SK-N-SH treated with all-trans-retinoic acid at 6 μM for 48 hours (cell line): Measurements from ENCODE around the gene SYT7.

Experiments
- ATAC-seq: fragments of 200-7000 bp; cut with Tn5 transposase; 3 replicates; pipeline ENCODE4 v1.9.1; 2020; ENCODE audit warnings: mild to moderate bottlenecking, moderate library complexity
- ARNTL ChIP-seq: fragments of 450-650 bp; formaldehyde crosslinking; IDR thresholded peaks from 2 replicates; pipeline ENCODE4 v1.5.0; 2020; ENCODE audit warnings: low read depth, mild to moderate bottlenecking, moderate library complexity, borderline replicate concordance
- BACH2 ChIP-seq: fragments of 250-450 bp; sonication (Bioruptor Pico); IDR thresholded peaks from 2 replicates; pipeline ENCODE4 v1.9.0; 2021; ENCODE audit warnings: mild to moderate bottlenecking, borderline replicate concordance
- CREB5 ChIP-seq: fragments of 250-450 bp; sonication (Bioruptor Pico); IDR thresholded peaks from 2 replicates; pipeline ENCODE4 v1.5.1; 2020; ENCODE audit warnings: low read depth, mild to moderate bottlenecking, moderate library complexity
- CSRNP3 ChIP-seq: fragments of 250-450 bp; sonication (Bioruptor Pico); IDR thresholded peaks from 2 replicates; pipeline ENCODE4 v1.5.1; 2021; ENCODE audit warnings: mild to moderate bottlenecking, moderate library complexity
- ESRRG ChIP-seq: fragments of 250-450 bp; sonication (Bioruptor Pico); IDR thresholded peaks from 2 replicates; pipeline ENCODE4 v1.6.1; 2021; ENCODE audit warnings: mild to moderate bottlenecking
- OSR1 ChIP-seq: fragments of 250-450 bp; sonication (Bioruptor Pico); IDR thresholded peaks from 2 replicates; pipeline ENCODE4 v1.8.0; 2022; ENCODE audit warnings: moderate library complexity, mild to moderate bottlenecking, inconsistent platforms
- PATZ1 ChIP-seq: fragments of 250-450 bp; sonication (Bioruptor Pico); IDR thresholded peaks from 2 replicates; pipeline ENCODE4 v1.8.0; 2020; ENCODE audit warnings: mild to moderate bottlenecking, moderate library complexity, borderline replicate concordance
- POU6F1 ChIP-seq: fragments of 250-450 bp; sonication (Bioruptor Pico); IDR thresholded peaks from 2 replicates; pipeline ENCODE4 v1.8.0; 2021; ENCODE audit warnings: low read depth, mild to moderate bottlenecking, moderate library complexity, borderline replicate concordance
- RARB ChIP-seq: fragments of 250-450 bp; sonication (Bioruptor Pico); IDR thresholded peaks from 2 replicates; pipeline ENCODE4 v1.8.0; 2021; ENCODE audit warnings: mild to moderate bottlenecking, moderate library complexity
- SNAI2 ChIP-seq: fragments of 250-450 bp; sonication (Bioruptor Pico); IDR thresholded peaks from 2 replicates; pipeline ENCODE4 v1.5.0; 2020; ENCODE audit warnings: mild to moderate bottlenecking, moderate library complexity
- TOX ChIP-seq: fragments of 250-450 bp; sonication (Bioruptor Pico); IDR thresholded peaks from 2 replicates; pipeline ENCODE4 v1.8.0; 2021; ENCODE audit warnings: mild to moderate bottlenecking, moderate library complexity, borderline replicate concordance
- TSHZ2 ChIP-seq: fragments of 250-450 bp; sonication (Bioruptor Pico); IDR thresholded peaks from 2 replicates; pipeline ENCODE4 v1.5.0; 2020; ENCODE audit warnings: mild to moderate bottlenecking, moderate library complexity
- ZFP30 ChIP-seq: fragments of 450-650 bp; formaldehyde crosslinking; IDR thresholded peaks from 2 replicates; pipeline ENCODE4 v1.5.0; 2022; ENCODE audit warnings: mild to moderate bottlenecking, moderate library complexity
- ZNF565 ChIP-seq: fragments of 450-650 bp; formaldehyde crosslinking; conservative IDR thresholded peaks from 2 replicates; pipeline ENCODE4 v1.5.0; 2020; ENCODE audit warnings: low read depth, mild to moderate bottlenecking, moderate library complexity
- ZNF70 ChIP-seq: fragments of 450-650 bp; formaldehyde crosslinking; IDR thresholded peaks from 2 replicates; pipeline ENCODE4 v1.5.0; 2020; ENCODE audit warnings: mild to moderate bottlenecking, moderate library complexity
- ZNF8 ChIP-seq: fragments of 450-650 bp; formaldehyde crosslinking; IDR thresholded peaks from 2 replicates; pipeline ENCODE4 v1.5.0; 2020; ENCODE audit warnings: mild to moderate bottlenecking, moderate library complexity

Gene SYT7

GRCh38 chr11:61507962-61508861 lies 72.7 kb downstream of the SYT7 start, which contains the start of gene LRRC10B:
LRRC10B (plus strand) TSS chr11:61508749; CDS start chr11:61508999, 250 bp downstream.
- ATAC-seq, result no peak; the same call in 2 of the 3 replicates
- TF ChIP-seq OSR1 (CRISPR knock-in tag) (no peak), ESRRG (CRISPR knock-in tag) (no peak), BACH2 (CRISPR knock-in tag) (no peak), ZNF70 (CRISPR knock-in tag) (no peak), TSHZ2 (CRISPR knock-in tag) (no peak), ARNTL (no peak), CSRNP3 (CRISPR knock-in tag) (no peak), SNAI2 (CRISPR knock-in tag) (no peak)
- TF ChIP-seq, all 23 proteins: peak for 0

- TF ChIP-seq PATZ1 (CRISPR knock-in tag) (no peak), RARB (CRISPR knock-in tag) (no peak), ZNF8 (CRISPR knock-in tag) (no peak)
- ATAC-seq, result no peak
Observed at GRCh38 chr11:61507012-61507768, 73.7 kb downstream of the SYT7 start.

- no peak for TF ChIP-seq TOX (CRISPR knock-in tag)
- no peak for TF ChIP-seq POU6F1 (CRISPR knock-in tag)
- no peak for TF ChIP-seq ZNF8 (CRISPR knock-in tag)
- no peak for ATAC-seq
Observed at GRCh38 chr11:61505640-61506155, 75.2 kb downstream of the SYT7 start.

GRCh38 chr11:61505106-61505505 lies 75.8 kb downstream of the SYT7 start:
- no peak for ATAC-seq
- no peak for TF ChIP-seq ZNF8 (CRISPR knock-in tag)
- TF ChIP-seq CSRNP3 (CRISPR knock-in tag), result no peak
- TF ChIP-seq OSR1 (CRISPR knock-in tag), result no peak
- TF ChIP-seq CREB5, result no peak
- no peak for TF ChIP-seq ZNF565 (CRISPR knock-in tag)
- TF ChIP-seq ARNTL, result no peak
- no peak for TF ChIP-seq ZFP30
